Measurements from ENCODE around the gene PHYKPL.

The PHYKPL gene

DNA sequence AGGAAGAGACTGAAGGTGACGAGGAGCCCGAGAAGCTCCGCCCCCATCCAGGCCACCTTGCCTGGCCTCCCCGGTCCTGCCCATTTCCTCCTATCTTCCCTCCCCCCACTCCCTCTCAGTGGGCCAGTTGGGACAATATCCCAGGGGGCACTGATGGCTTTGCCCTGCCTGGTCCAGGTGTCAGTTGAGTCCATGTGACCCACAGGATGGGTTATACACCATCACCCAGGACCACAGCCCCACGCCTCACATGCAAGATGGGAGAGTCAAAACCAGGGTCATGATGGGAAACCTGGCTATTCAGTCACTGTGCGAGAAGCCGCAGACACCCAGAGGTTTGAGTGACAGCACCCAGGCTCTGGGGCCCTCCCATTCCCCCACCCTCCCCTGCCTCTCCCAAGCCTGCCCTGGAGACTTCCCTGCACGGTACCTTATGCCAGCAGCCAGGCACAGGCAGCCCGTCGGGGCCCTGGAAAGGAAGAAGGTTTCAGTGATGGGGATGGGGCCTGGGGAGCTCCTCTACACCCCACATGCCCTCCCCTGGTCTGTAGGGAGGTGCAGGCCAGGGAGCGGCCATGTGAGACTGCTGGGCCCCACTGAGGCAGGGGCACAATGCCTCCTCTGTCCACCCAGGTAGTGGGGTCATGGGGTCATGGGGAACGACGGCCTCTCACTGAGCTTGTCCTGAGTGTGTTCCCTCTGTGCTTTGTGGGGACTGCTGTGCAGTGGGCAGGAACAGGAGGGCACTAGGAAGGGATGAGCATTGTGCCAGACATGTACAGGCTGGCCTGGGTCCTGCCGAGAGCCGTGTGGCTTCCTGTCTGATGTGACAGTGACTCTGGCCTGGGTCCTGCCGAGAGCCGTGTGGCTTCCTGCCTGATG, 6.3 kb upstream of the PHYKPL start:
- Histone ChIP-seq H3K27me3 (ENCODE audit: insufficient read depth, poor library complexity, severe bottlenecking) (no peaks in the 10 kb centered on the region), H3K4me3 (replicated peaks; ENCODE audit: insufficient read depth, low read length) (no peak overlapping the region), H3K27ac (replicated peaks) (no peak overlapping the region)
- TF ChIP-seq, protein P1, sequence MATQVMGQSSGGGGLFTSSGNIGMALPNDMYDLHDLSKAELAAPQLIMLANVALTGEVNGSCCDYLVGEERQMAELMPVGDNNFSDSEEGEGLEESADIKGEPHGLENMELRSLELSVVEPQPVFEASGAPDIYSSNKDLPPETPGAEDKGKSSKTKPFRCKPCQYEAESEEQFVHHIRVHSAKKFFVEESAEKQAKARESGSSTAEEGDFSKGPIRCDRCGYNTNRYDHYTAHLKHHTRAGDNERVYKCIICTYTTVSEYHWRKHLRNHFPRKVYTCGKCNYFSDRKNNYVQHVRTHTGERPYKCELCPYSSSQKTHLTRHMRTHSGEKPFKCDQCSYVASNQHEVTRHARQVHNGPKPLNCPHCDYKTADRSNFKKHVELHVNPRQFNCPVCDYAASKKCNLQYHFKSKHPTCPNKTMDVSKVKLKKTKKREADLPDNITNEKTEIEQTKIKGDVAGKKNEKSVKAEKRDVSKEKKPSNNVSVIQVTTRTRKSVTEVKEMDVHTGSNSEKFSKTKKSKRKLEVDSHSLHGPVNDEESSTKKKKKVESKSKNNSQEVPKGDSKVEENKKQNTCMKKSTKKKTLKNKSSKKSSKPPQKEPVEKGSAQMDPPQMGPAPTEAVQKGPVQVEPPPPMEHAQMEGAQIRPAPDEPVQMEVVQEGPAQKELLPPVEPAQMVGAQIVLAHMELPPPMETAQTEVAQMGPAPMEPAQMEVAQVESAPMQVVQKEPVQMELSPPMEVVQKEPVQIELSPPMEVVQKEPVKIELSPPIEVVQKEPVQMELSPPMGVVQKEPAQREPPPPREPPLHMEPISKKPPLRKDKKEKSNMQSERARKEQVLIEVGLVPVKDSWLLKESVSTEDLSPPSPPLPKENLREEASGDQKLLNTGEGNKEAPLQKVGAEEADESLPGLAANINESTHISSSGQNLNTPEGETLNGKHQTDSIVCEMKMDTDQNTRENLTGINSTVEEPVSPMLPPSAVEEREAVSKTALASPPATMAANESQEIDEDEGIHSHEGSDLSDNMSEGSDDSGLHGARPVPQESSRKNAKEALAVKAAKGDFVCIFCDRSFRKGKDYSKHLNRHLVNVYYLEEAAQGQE (IDR thresholded peaks at IDR 0.05; ENCODE audit: insufficient replicate concordance, low read depth) = no peak
- TF ChIP-seq POLR2AphosphoS5 (IDR thresholded peaks at IDR 0.05; ENCODE audit: low read depth) = 0 out of 2 replicates have a peak, but pooled peaks have one; percentile 13
- DNase-seq (ENCODE audit: low read depth in 1 of 2, low spot score in 1 of 2) = no peak

DNA sequence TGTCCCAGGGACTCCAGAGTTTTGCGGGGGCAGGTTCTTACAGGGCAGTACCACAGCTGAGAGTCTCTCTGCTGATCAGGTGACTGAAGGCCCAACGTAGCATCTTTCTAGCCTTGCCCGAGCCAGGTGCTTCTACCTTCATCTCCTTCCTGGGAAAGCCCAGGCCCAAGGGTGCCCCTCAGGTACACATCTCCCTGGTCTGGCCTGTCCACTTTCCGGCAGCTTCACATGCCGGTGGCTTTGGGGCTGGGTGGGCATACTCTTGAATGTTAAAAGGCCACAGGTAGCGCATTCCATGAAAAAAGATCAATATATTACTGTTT, 5.7 kb upstream of the PHYKPL start:
- Histone ChIP-seq H3K27ac (replicated peaks) (no peak overlapping the region), H3K27me3 (ENCODE audit: insufficient read depth, poor library complexity, severe bottlenecking) (no peaks in the 10 kb centered on the region), H3K4me3 (replicated peaks; ENCODE audit: insufficient read depth, low read length) (no peak overlapping the region)
- DNase-seq (ENCODE audit: low read depth in 1 of 2, low spot score in 1 of 2) = no peak
- TF ChIP-seq GABPA (IDR thresholded peaks at IDR 0.05; ENCODE audit: low read depth) = no peak
- no peak for TF ChIP-seq SPI1 (IDR thresholded peaks at IDR 0.05; ENCODE audit: borderline replicate concordance, low read depth)
- TF ChIP-seq, protein P2, sequence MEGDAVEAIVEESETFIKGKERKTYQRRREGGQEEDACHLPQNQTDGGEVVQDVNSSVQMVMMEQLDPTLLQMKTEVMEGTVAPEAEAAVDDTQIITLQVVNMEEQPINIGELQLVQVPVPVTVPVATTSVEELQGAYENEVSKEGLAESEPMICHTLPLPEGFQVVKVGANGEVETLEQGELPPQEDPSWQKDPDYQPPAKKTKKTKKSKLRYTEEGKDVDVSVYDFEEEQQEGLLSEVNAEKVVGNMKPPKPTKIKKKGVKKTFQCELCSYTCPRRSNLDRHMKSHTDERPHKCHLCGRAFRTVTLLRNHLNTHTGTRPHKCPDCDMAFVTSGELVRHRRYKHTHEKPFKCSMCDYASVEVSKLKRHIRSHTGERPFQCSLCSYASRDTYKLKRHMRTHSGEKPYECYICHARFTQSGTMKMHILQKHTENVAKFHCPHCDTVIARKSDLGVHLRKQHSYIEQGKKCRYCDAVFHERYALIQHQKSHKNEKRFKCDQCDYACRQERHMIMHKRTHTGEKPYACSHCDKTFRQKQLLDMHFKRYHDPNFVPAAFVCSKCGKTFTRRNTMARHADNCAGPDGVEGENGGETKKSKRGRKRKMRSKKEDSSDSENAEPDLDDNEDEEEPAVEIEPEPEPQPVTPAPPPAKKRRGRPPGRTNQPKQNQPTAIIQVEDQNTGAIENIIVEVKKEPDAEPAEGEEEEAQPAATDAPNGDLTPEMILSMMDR (IDR thresholded peaks at IDR 0.05; ENCODE audit: insufficient read depth, low read length) = no peak
- TF ChIP-seq, protein P1 (IDR thresholded peaks at IDR 0.05; ENCODE audit: insufficient replicate concordance, low read depth) = no peak
- no peak for TF ChIP-seq POLR2AphosphoS5 (IDR thresholded peaks at IDR 0.05; ENCODE audit: low read depth)

DNA sequence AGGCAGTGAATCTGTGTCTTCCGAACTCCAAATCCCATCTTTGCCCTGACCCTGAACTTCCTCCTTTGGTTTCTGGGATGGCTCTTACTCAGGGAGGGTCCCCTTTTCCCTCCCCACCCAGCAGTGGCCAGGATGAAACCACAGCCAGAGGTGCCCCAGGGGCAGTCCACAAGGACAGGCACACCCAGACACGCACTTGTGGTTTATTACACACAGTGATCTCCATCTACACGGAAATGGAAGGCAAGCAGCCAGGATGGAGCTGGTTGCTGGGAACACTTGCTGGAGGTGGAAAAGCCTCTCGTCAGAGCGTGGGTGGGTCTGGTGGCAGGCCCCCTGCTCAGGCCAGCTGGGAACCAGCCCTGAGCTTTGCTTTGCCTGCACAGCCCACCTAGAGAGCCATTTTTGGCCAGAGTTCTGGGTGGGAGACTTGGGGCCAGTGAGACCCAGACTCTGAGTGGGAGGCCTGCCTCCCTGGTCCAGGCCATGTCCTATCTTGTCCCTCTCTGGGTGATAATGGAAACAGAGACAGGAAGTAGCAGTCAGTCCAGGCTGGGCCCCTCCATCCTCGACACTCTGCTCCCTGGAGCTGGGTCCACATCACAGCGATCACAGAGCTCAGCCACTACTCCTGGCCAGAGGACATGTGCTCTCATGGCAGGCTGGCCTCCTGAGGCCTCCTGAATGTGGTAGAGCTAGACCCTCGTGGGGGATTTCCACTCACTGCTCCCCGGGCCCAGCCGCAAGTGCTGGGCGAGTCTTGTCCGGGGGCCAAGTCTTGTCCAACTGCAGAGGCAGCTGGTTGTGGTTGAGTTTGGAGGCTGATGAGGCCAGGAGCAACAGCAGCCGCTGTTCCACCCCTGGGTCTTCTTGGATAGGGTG, 5.1 kb upstream of the PHYKPL start:
- peak; percentile 31; the same call in 1 of the 2 replicates for TF ChIP-seq POLR2AphosphoS5 (IDR thresholded peaks at IDR 0.05; ENCODE audit: low read depth)
- TF ChIP-seq, protein P1 (IDR thresholded peaks at IDR 0.05; ENCODE audit: insufficient replicate concordance, low read depth) = no peak
- H3K27ac ChIP-seq (replicated peaks) = no peak overlapping the region
- no peak overlapping the region for H3K4me3 ChIP-seq (replicated peaks; ENCODE audit: insufficient read depth, low read length)
- no peak for DNase-seq (ENCODE audit: low read depth in 1 of 2, low spot score in 1 of 2)
- H3K27me3 ChIP-seq (ENCODE audit: insufficient read depth, poor library complexity, severe bottlenecking) = no peaks in the 10 kb centered on the region

DNA sequence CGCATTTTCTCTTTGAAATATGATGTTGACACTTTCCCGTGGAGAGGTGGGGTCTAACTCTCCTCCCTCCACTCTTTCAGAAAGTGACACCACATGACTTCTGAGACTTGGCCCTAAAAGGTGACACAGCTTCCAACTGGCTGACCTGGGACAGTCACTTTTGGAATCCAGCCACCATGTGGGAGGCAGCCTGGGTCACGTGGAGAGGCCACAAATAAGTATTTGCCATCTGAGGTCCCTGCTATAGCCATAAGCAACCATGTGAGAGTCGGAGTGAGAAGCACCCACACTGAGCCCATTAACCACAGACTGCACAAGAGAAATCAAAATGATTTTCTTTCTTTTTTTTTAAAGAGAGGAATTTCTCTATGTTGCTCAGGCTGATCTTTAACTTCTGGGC, 4.1 kb upstream of the PHYKPL start:
- no peak for DNase-seq (ENCODE audit: low read depth in 1 of 2, low spot score in 1 of 2)
- TF ChIP-seq, protein P2 (IDR thresholded peaks at IDR 0.05; ENCODE audit: insufficient read depth, low read length) = no peak
- no peak for TF ChIP-seq GABPA (IDR thresholded peaks at IDR 0.05; ENCODE audit: low read depth)
- no peak for TF ChIP-seq SPI1 (IDR thresholded peaks at IDR 0.05; ENCODE audit: borderline replicate concordance, low read depth)
- TF ChIP-seq, protein P1 (IDR thresholded peaks at IDR 0.05; ENCODE audit: insufficient replicate concordance, low read depth) = no peak
- no peak for TF ChIP-seq POLR2AphosphoS5 (IDR thresholded peaks at IDR 0.05; ENCODE audit: low read depth)
- Histone ChIP-seq H3K4me3 (replicated peaks; ENCODE audit: insufficient read depth, low read length) (no peak overlapping the region), H3K27me3 (ENCODE audit: insufficient read depth, poor library complexity, severe bottlenecking) (no peaks in the 10 kb centered on the region), H3K27ac (replicated peaks) (no peak overlapping the region)
